HFFc6 (cell line): ENCODE measurements around the gene ZNF705A. TPM values are rescaled to one million over a fixed set of nuclear protein-coding genes. Genes with fewer than 3 reads are reported as not detected.
"Not testable (repeated sequence)": the region's sequence is repeated elsewhere in the genome, so short reads cannot be mapped to it uniquely, and the experiment has no call there.

Experiments used
- DNase-seq: peaks from one replicate; pipeline ENCODE4 v3.0.0-alpha.2; 2018
- H3K27ac Mint-ChIP-seq: 2 replicates; pipeline ENCODE4 v1.8.0; 2020; ENCODE audit warnings: mild to moderate bottlenecking, mixed read lengths
- H3K27me3 Mint-ChIP-seq: 2 replicates; pipeline ENCODE4 v1.8.0; 2021; ENCODE audit warnings: mild to moderate bottlenecking, moderate library complexity, mixed read lengths; ENCODE audit not compliant: insufficient read depth
- H3K36me3 Mint-ChIP-seq: 2 replicates; pipeline ENCODE4 v1.8.0; 2021; ENCODE audit warnings: low read depth, mixed read lengths
- H3K4me1 Mint-ChIP-seq: 2 replicates; pipeline ENCODE4 v1.8.0; 2020; ENCODE audit warnings: low read depth, mixed read lengths
- H3K4me3 Mint-ChIP-seq: 2 replicates; pipeline ENCODE4 v1.8.0; 2020; ENCODE audit warnings: mild to moderate bottlenecking, moderate library complexity, mixed read lengths
- H3K9me3 Mint-ChIP-seq: 2 replicates; pipeline ENCODE4 v1.8.0; 2020; ENCODE audit warnings: mild to moderate bottlenecking, mixed read lengths
- CTCF ChIP-seq: fragments of 200-600 bp; sonication (generic); IDR thresholded peaks from 2 replicates; pipeline ENCODE4 v1.5.0; 2021; ENCODE audit warnings: antibody characterized with exemption, mild to moderate bottlenecking
- long read RNA-seq: library from polyadenylated mRNA; unstranded; transcript quantifications from one replicate; pipeline ENCODE4 v2.0.0, GENCODE V29; 2019
- total RNA-seq, 6 experiments: library from RNA; stranded (reverse); fragmentation: NEBNext Ultra II Directional; extraction: Animal tissue kit (Norgen Biotek cat#: 25700); gene quantifications; 2 replicates in 1 of 6; 3 replicates in 5 of 6; pipeline ENCODE4 v1.2.3, GENCODE V29; 2021

Gene ZNF705A
- total RNA-seq = not detected
- long read RNA-seq = 0 reads

- H3K27me3 Mint-ChIP-seq = peaks cover 3% of the 10 kb centered on the region
- H3K4me3 Mint-ChIP-seq = peak within 1 kb of the TSS; percentile 64
- no peaks in the 10 kb centered on the region for H3K36me3 Mint-ChIP-seq
- no peaks in the 10 kb centered on the region for H3K9me3 Mint-ChIP-seq
- H3K4me1 Mint-ChIP-seq = peaks cover 50% of the 10 kb centered on the region
- no peak for TF ChIP-seq CTCF
- peak; percentile 71 for DNase-seq
- peak within 1 kb of the TSS; percentile 91 for H3K27ac Mint-ChIP-seq
Measured at GRCh38 chr12:8156845-8157244, at the start of gene ZNF705A. TSS of gene ZNF705A (plus strand) at chr12:8157015. CDS start at chr12:8172626, 15,611 bp downstream.

- Mint-ChIP-seq H3K27ac (no peak overlapping the region), H3K36me3 (peaks cover 11% of the 10 kb centered on the region), H3K4me3 (0 out of 2 replicates have a peak overlapping the region, but pooled peaks have one; percentile 32), H3K9me3 (peaks cover 4% of the 10 kb centered on the region; the same call in 1 of the 2 replicates), H3K27me3 (no peaks in the 10 kb centered on the region; the same call in 1 of the 2 replicates), H3K4me1 (no peaks in the 10 kb centered on the region)
- peak; percentile 100 for TF ChIP-seq CTCF
- DNase-seq = peak; percentile 75
Measured at GRCh38 chr12:8108808-8109398, 47.9 kb upstream of the ZNF705A start.

GRCh38 chr12:8113117-8113516, 43.7 kb upstream of the ZNF705A start:
- DNase-seq, H3K36me3 Mint-ChIP-seq, H3K4me1 Mint-ChIP-seq, H3K4me3 Mint-ChIP-seq, H3K9me3 Mint-ChIP-seq, H3K27me3 Mint-ChIP-seq, H3K27ac Mint-ChIP-seq: not testable (repeated sequence)

- no peak for DNase-seq
- no peak overlapping the region for H3K27ac Mint-ChIP-seq
- no peak for TF ChIP-seq CTCF
- no peak overlapping the region for H3K4me3 Mint-ChIP-seq
- H3K9me3 Mint-ChIP-seq = no peaks in the 10 kb centered on the region
- no peaks in the 10 kb centered on the region for H3K36me3 Mint-ChIP-seq
- no peaks in the 10 kb centered on the region for H3K27me3 Mint-ChIP-seq
- no peaks in the 10 kb centered on the region for H3K4me1 Mint-ChIP-seq
Measured at GRCh38 chr12:8120072-8120713, 36.6 kb upstream of the ZNF705A start.

GRCh38 chr12:8123124-8123912, 33.5 kb upstream of the ZNF705A start, which contains the start of gene CLEC4A:
TSS of gene CLEC4A (plus strand) at chr12:8123617. CDS start at chr12:8123879, 262 bp downstream.
- Mint-ChIP-seq H3K27me3 (peaks cover 2% of the 10 kb centered on the region; the same call in 1 of the 2 replicates), H3K4me1 (no peaks in the 10 kb centered on the region), H3K27ac (no peak within 1 kb of the TSS), H3K9me3 (no peaks in the 10 kb centered on the region), H3K4me3 (no peak within 1 kb of the TSS), H3K36me3 (no peaks in the 10 kb centered on the region)
- DNase-seq = no peak
- no peak for TF ChIP-seq CTCF
